Measurements from ENCODE around the gene CD79B. TPM values are rescaled to one million over a fixed set of nuclear protein-coding genes. Genes with fewer than 3 reads are reported as not detected.
"Not testable (repeated sequence)": the region's sequence is repeated elsewhere in the genome, so short reads cannot be mapped to it uniquely, and the experiment has no call there.

The CD79B gene
- total RNA-seq, 1 donor from 2014 or later = 0.25 TPM

GRCh38 chr17:63925615-63926014 is 6.5 kb downstream of the CD79B start:
- no peak overlapping the region for H2AFZ ChIP-seq (ENCODE audit: low read depth, low read length)
- H3K27me3 Mint-ChIP-seq (ENCODE audit: low read depth, unreplicated experiment) = peaks cover 9% of the 10 kb centered on the region
- no peaks in the 10 kb centered on the region for H3K9me3 Mint-ChIP-seq (ENCODE audit: unreplicated experiment)
- H3K27me3 ChIP-seq (ENCODE audit: insufficient read depth, low read length) = no peaks in the 10 kb centered on the region
- no peak overlapping the region for H3K4me2 ChIP-seq (ENCODE audit: low read length)
- no peaks in the 10 kb centered on the region for H3K9me3 ChIP-seq (ENCODE audit: insufficient read depth, low read depth, low read length)
- H3K4me1 Mint-ChIP-seq (ENCODE audit: low read depth, unreplicated experiment) = no peaks in the 10 kb centered on the region
- H3K36me3 ChIP-seq (ENCODE audit: insufficient read depth, low read length) = no peaks in the 10 kb centered on the region
- no peak overlapping the region for H3K27ac Mint-ChIP-seq (ENCODE audit: unreplicated experiment)
- no peak overlapping the region for H3K4me3 Mint-ChIP-seq (ENCODE audit: unreplicated experiment)
- no peak overlapping the region for H3K27ac ChIP-seq (ENCODE audit: low read depth, low read length)
- no peaks in the 10 kb centered on the region for H3K4me1 ChIP-seq (ENCODE audit: insufficient read depth, low read length)
- no peaks in the 10 kb centered on the region for H3K79me2 ChIP-seq (ENCODE audit: insufficient read depth, low read length)
- DNase-seq (ENCODE audit: low read depth) (no peak), FAIRE-seq (no peak)
- no peak overlapping the region for H3K4me3 ChIP-seq (ENCODE audit: insufficient read depth, low read depth, low read length)
- H3K9ac ChIP-seq (ENCODE audit: low read length) = no peak overlapping the region
- H3K36me3 Mint-ChIP-seq (ENCODE audit: low read depth, unreplicated experiment) = no peaks in the 10 kb centered on the region
- H4K20me1 ChIP-seq (ENCODE audit: insufficient read depth, low read length) = no peaks in the 10 kb centered on the region
- TF ChIP-seq EZH2 (IDR thresholded peaks at IDR 0.05; ENCODE audit: insufficient read depth, low read length) (no peak), CTCF (IDR thresholded peaks at IDR 0.05; ENCODE audit: insufficient read depth, low read depth, low read length) (no peak)

DNA sequence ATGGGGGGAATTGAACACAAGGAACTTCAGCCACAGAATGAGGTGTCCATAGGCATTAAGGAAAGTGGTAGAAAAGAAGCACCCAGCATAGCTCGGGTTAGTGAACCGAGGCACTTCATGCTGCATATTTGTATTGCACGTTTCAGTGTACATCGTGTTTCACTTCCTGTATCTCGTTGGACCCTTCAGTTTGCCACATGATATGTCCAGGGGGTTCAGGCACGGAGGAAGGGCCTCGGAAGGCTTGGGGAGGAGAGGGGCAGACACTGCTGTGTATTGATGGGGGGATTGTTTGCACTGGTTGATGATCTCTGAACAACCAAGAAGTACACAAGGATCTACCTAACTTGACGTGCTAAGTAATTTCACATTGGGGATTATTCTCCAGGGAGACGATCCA is 9.7 kb downstream of the CD79B start:
- not testable (repeated sequence) for H3K79me2 ChIP-seq (ENCODE audit: insufficient read depth, low read length); H3K4me2 ChIP-seq (ENCODE audit: low read length); H3K9me3 ChIP-seq (ENCODE audit: insufficient read depth, low read depth, low read length); H3K36me3 Mint-ChIP-seq (ENCODE audit: low read depth, unreplicated experiment); H3K9me3 Mint-ChIP-seq (ENCODE audit: unreplicated experiment); H2AFZ ChIP-seq (ENCODE audit: low read depth, low read length); H3K4me1 ChIP-seq (ENCODE audit: insufficient read depth, low read length); FAIRE-seq; H3K4me1 Mint-ChIP-seq (ENCODE audit: low read depth, unreplicated experiment); H3K27ac ChIP-seq (ENCODE audit: low read depth, low read length); DNase-seq (ENCODE audit: low read depth); H3K4me3 Mint-ChIP-seq (ENCODE audit: unreplicated experiment); H4K20me1 ChIP-seq (ENCODE audit: insufficient read depth, low read length); H3K36me3 ChIP-seq (ENCODE audit: insufficient read depth, low read length); H3K27ac Mint-ChIP-seq (ENCODE audit: unreplicated experiment); H3K9ac ChIP-seq (ENCODE audit: low read length); H3K27me3 ChIP-seq (ENCODE audit: insufficient read depth, low read length); H3K4me3 ChIP-seq (ENCODE audit: insufficient read depth, low read depth, low read length)
- H3K27me3 Mint-ChIP-seq (ENCODE audit: low read depth, unreplicated experiment) = peaks cover 22% of the 10 kb centered on the region

DNA sequence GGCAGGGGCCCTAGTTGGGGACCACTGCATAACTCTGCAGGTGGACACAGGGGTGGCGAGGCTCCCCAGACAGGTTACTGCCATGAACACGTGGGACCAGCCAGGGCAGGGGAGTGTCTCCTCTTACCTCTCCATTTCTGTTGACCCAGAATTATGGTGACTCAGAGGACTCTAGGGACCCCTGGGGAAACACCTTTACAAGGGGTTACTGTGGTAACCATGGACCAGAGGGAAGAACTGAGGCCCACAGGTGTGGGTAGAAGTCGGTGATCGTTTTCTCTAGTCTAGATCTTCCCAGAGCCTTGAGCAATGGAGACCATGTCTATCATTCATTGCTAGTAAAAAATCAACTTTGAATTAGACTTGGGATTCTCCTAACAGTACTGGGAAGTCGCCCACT is 11.4 kb downstream of the CD79B start:
- H3K9ac ChIP-seq (ENCODE audit: low read length); H3K9me3 ChIP-seq (ENCODE audit: insufficient read depth, low read depth, low read length); H3K4me2 ChIP-seq (ENCODE audit: low read length); H2AFZ ChIP-seq (ENCODE audit: low read depth, low read length); H3K9me3 Mint-ChIP-seq (ENCODE audit: unreplicated experiment); H3K36me3 Mint-ChIP-seq (ENCODE audit: low read depth, unreplicated experiment); H4K20me1 ChIP-seq (ENCODE audit: insufficient read depth, low read length); H3K36me3 ChIP-seq (ENCODE audit: insufficient read depth, low read length); H3K27ac ChIP-seq (ENCODE audit: low read depth, low read length); H3K4me3 Mint-ChIP-seq (ENCODE audit: unreplicated experiment); H3K4me1 ChIP-seq (ENCODE audit: insufficient read depth, low read length); H3K4me3 ChIP-seq (ENCODE audit: insufficient read depth, low read depth, low read length); H3K27ac Mint-ChIP-seq (ENCODE audit: unreplicated experiment); DNase-seq (ENCODE audit: low read depth); H3K79me2 ChIP-seq (ENCODE audit: insufficient read depth, low read length); H3K4me1 Mint-ChIP-seq (ENCODE audit: low read depth, unreplicated experiment); FAIRE-seq; H3K27me3 ChIP-seq (ENCODE audit: insufficient read depth, low read length): not testable (repeated sequence)
- H3K27me3 Mint-ChIP-seq (ENCODE audit: low read depth, unreplicated experiment) = peaks cover 34% of the 10 kb centered on the region

DNA sequence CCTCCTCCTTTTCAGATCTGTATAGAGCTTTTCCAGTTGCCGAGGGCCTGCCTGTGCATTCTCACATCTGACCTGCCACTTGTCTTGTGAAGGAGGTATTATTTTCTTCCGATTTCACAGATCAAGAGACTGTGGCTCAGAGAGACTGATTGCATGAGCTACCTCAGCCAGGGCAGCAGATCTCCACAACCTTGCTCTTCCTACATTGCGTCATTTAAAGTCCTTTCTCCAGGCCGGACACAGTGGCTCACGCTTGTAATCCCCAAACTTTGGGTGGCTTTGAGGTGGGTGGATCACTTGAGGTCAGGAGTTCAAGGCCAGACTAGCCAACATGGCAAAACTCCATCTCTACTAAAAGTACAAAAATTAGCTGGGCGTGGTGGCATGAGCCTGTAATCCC is 12.1 kb downstream of the CD79B start:
- not testable (repeated sequence) for H3K9me3 ChIP-seq (ENCODE audit: insufficient read depth, low read depth, low read length); H3K27ac Mint-ChIP-seq (ENCODE audit: unreplicated experiment); H3K4me3 Mint-ChIP-seq (ENCODE audit: unreplicated experiment); H3K4me2 ChIP-seq (ENCODE audit: low read length); H3K36me3 Mint-ChIP-seq (ENCODE audit: low read depth, unreplicated experiment); H3K4me1 ChIP-seq (ENCODE audit: insufficient read depth, low read length); H3K4me3 ChIP-seq (ENCODE audit: insufficient read depth, low read depth, low read length); H3K27me3 ChIP-seq (ENCODE audit: insufficient read depth, low read length); H2AFZ ChIP-seq (ENCODE audit: low read depth, low read length); H3K9me3 Mint-ChIP-seq (ENCODE audit: unreplicated experiment); FAIRE-seq; H3K36me3 ChIP-seq (ENCODE audit: insufficient read depth, low read length); H3K9ac ChIP-seq (ENCODE audit: low read length); H4K20me1 ChIP-seq (ENCODE audit: insufficient read depth, low read length); H3K79me2 ChIP-seq (ENCODE audit: insufficient read depth, low read length); H3K4me1 Mint-ChIP-seq (ENCODE audit: low read depth, unreplicated experiment); H3K27ac ChIP-seq (ENCODE audit: low read depth, low read length); DNase-seq (ENCODE audit: low read depth)
- peaks cover 37% of the 10 kb centered on the region for H3K27me3 Mint-ChIP-seq (ENCODE audit: low read depth, unreplicated experiment)

Measured in astrocyte (in vitro differentiated cells and primary cell).